IPS-20b (cell line): Measurements from ENCODE around the gene RNF5.
"Not testable (repeated sequence)": the region's sequence is repeated elsewhere in the genome, so short reads cannot be mapped to it uniquely, and the experiment has no call there.

Source experiments
- H3K27ac ChIP-seq: one replicate; pipeline ENCODE4 v1.5.1; 2013; ENCODE audit warnings: low read length
- H3K27me3 ChIP-seq: 2 replicates; pipeline ENCODE4 v1.6.1; 2013; ENCODE audit warnings: mild to moderate bottlenecking, low read length, inconsistent platforms; ENCODE audit not compliant: insufficient read depth
- H3K36me3 ChIP-seq: 2 replicates; pipeline ENCODE4 v1.6.1; 2013; ENCODE audit warnings: low read depth, mild to moderate bottlenecking, inconsistent platforms, low read length, moderate library complexity; ENCODE audit not compliant: insufficient read depth
- H3K4me1 ChIP-seq: 2 replicates; pipeline ENCODE4 v1.6.1; 2013; ENCODE audit warnings: mild to moderate bottlenecking, control low read depth, inconsistent platforms, low read length, moderate library complexity; ENCODE audit not compliant: insufficient read depth
- H3K4me3 ChIP-seq: 2 replicates; pipeline ENCODE4 v1.5.1; 2013; ENCODE audit warnings: mild to moderate bottlenecking, low read length, inconsistent platforms
- H3K9ac ChIP-seq: 2 replicates; pipeline ENCODE4 v1.6.1; 2013; ENCODE audit warnings: low read depth, mild to moderate bottlenecking, inconsistent platforms, low read length, moderate library complexity
- H3K9me3 ChIP-seq: 2 replicates; pipeline ENCODE4 v1.6.1; 2013; ENCODE audit warnings: mild to moderate bottlenecking, low read depth, low read length, inconsistent platforms; ENCODE audit not compliant: insufficient read depth

Gene RNF5

DNA sequence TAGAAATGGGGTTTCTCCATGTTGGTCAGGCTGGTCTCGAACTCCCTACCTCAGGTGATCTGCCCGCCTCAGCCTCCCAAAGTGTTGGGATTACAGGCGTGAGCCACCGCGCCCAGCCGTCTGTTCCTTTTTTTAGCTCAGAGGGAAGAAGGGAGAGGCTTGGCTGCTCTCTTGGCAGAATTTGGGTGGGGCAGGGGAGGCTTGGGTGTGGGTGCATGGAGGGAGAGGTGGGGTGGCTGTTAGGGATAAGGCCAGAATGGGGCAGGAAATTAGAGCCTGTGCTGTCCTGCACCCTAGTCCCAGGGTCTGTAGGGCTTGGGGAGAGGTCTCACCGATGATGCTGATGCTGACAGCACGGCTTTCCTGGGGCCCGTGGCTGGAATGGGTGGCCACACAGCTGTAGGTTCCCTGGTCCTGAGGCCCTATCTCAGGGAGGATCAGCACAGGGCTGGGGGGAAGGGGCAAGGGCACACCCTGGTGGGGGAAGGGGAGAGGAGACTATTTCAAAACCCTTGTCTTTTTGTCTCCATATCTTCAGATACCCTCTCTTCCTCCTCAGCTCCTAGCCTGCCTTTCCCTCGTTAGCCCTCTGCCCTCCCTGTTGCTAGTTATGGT lies 3.8 kb downstream of the RNF5 start:
- peaks cover 49% of the 10 kb centered on the region for H3K36me3 ChIP-seq
- no peaks in the 10 kb centered on the region for H3K27me3 ChIP-seq
- H3K27ac ChIP-seq: no peak overlapping the region
- H3K4me1 ChIP-seq: no peaks in the 10 kb centered on the region
- H3K4me3 ChIP-seq: no peak overlapping the region
- H3K9me3 ChIP-seq: no peaks in the 10 kb centered on the region
- no peak overlapping the region for H3K9ac ChIP-seq

DNA sequence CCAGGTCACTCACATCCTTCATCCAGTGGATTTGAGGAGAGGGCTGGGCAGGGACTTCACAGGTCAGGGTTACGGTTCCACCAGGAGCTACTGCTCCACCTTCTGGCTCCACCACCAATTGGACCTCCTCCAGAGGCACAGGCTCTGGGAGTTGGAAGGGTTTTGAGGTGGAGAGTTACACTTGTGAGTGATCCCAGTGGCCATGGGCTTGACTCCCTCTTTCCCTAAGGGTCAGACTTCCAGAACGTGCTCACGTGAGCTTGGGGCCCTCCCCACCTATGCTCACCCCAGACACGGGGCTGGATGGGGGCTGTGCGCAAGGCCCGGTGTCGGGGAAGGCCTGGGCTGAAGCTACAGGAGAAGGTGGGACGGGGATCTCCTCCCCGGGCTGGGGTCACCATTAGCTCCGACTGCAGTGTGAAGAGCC lies 4.4 kb downstream of the RNF5 start:
- H3K4me3 ChIP-seq: no peak overlapping the region
- no peaks in the 10 kb centered on the region for H3K4me1 ChIP-seq
- H3K9me3 ChIP-seq: no peaks in the 10 kb centered on the region
- H3K36me3 ChIP-seq: peaks cover 54% of the 10 kb centered on the region
- H3K27me3 ChIP-seq: no peaks in the 10 kb centered on the region
- H3K27ac ChIP-seq: no peak overlapping the region
- H3K9ac ChIP-seq: no peak overlapping the region

GRCh38 chr6:32183030-32183429 lies 4.8 kb downstream of the RNF5 start:
- H3K27ac ChIP-seq: no peak overlapping the region
- H3K36me3 ChIP-seq: peaks cover 59% of the 10 kb centered on the region
- no peak overlapping the region for H3K4me3 ChIP-seq
- H3K27me3 ChIP-seq: no peaks in the 10 kb centered on the region
- no peaks in the 10 kb centered on the region for H3K4me1 ChIP-seq
- no peak overlapping the region for H3K9ac ChIP-seq
- H3K9me3 ChIP-seq: no peaks in the 10 kb centered on the region

DNA sequence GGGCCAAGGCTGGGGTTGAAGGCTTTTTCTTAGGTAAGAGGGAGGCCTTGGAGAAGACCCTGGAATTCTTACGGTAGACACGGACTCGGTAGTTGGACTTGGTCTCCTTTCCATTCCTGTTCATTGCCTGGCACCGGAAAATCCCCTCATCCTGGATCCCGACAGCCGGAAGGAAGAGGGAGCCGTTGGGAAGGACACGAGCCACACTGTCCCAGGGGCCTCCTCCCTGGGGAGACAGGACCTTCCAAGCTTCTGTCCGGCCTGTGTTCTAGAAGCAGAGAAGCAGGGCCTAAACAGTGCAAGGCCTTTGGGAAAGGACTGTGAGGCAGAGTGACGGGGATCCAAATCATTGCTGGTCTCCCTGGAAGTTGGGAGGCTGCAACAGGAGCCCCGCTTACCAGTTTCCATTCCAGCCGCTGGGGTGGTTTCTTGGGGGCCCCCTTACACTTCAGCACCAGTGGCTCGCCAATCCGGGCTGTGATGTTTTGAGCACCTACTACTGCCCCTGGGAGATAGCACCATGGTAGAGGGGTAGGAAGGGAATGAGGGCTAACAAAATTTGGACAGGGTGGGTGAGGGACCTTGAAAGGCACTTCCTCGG lies 5.4 kb downstream of the RNF5 start:
- Histone ChIP-seq H3K4me3 (no peak overlapping the region), H3K4me1 (peaks cover under 1% of the 10 kb centered on the region; the same call in 1 of the 2 replicates), H3K9ac (no peak overlapping the region), H3K27ac (no peak overlapping the region), H3K9me3 (no peaks in the 10 kb centered on the region), H3K36me3 (peaks cover 59% of the 10 kb centered on the region), H3K27me3 (no peaks in the 10 kb centered on the region)

GRCh38 chr6:32184084-32184640 lies 6.0 kb downstream of the RNF5 start, which contains the start of gene AGER:
TSS of gene AGER (minus strand) at chr6:32184253. CDS start at chr6:32184222, 31 bp downstream.
- H3K4me1 ChIP-seq: peaks cover 4% of the 10 kb centered on the region; the same call in 1 of the 2 replicates
- H3K27me3 ChIP-seq: no peaks in the 10 kb centered on the region
- H3K27ac ChIP-seq: no peak within 1 kb of the TSS
- no peak within 1 kb of the TSS for H3K4me3 ChIP-seq
- H3K36me3 ChIP-seq: peaks cover 59% of the 10 kb centered on the region
- no peak within 1 kb of the TSS for H3K9ac ChIP-seq
- H3K9me3 ChIP-seq: no peaks in the 10 kb centered on the region

GRCh38 chr6:32185681-32186131 lies 7.5 kb downstream of the RNF5 start:
- H3K4me3 ChIP-seq, H3K9ac ChIP-seq, H3K27ac ChIP-seq, H3K9me3 ChIP-seq, H3K4me1 ChIP-seq, H3K27me3 ChIP-seq: not testable (repeated sequence)
- peaks cover 47% of the 10 kb centered on the region for H3K36me3 ChIP-seq

DNA sequence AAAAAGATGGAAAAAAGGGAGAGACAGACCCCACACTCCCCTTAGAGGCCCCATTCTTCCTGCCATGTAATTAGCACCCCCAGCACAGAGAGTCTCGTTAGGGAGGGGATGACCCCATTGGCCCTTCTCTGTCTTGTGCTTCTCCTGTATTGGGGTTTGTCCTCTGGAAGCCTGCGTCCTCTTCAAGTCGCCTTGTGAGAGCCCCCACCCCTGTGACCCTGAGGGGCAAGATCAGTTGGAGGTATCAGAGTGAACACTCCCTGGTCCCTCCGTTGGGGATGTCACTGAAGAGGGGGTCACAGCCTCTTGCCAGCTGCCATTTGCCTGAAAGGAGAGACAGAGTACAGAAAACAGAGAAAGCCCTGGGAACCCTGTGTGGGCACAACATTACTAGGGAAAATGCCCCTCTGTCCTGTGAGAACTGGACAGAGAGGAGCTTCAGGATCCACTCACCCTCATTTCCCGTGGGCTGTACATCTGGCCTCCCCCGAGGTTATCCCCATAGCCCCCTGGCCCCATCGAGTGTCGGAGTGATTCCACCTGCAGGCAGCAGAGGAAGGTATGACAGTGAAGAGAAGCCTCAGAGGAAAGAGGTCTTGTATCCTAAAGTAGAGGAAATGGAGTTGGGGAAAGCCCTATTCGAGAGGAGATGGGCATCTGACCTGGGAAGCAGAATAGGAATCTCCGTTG lies 8.1 kb downstream of the RNF5 start:
- not testable (repeated sequence) for H3K27ac ChIP-seq, H3K9ac ChIP-seq, H3K27me3 ChIP-seq, H3K9me3 ChIP-seq, H3K4me3 ChIP-seq
- Histone ChIP-seq H3K4me1 (peaks cover 10% of the 10 kb centered on the region; the same call in 1 of the 2 replicates), H3K36me3 (peaks cover 41% of the 10 kb centered on the region)

DNA sequence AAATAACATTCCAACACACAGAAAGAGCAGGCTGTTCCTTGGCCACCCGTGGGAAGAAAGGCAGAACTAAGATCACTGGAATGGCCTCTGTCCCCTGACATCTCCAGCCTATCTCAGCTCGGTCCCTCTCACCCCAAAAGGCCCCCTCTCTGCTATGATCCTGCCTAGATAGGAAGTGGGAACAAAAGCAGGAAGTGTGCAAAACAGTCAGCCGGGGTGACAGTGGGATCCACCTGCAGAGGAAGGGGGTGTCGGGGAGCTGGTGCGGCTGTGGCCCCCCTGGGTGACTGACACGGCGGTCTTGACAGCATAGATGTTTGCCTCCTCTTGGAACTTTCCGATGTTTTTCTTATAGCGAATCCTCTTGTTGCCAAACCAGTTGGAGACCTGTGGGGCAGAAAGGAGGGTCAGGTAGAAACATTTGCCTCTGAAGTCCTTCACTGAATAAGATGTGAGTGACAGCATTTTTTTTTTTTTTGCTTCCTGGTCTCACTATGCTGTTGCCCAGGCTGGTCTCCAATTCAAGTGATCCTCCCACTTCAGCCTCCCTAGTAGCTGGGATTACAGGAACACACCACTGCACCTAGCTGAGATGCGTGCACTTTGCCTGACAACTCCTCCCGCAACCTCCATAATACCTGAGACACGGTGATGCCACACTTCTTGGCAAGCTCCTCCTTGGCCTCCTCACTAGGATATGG lies 9.0 kb downstream of the RNF5 start:
- H3K4me3 ChIP-seq: no peak overlapping the region
- peaks cover 11% of the 10 kb centered on the region; the same call in 1 of the 2 replicates for H3K4me1 ChIP-seq
- no peaks in the 10 kb centered on the region for H3K9me3 ChIP-seq
- H3K9ac ChIP-seq: no peak overlapping the region
- peaks cover 38% of the 10 kb centered on the region for H3K36me3 ChIP-seq
- no peaks in the 10 kb centered on the region for H3K27me3 ChIP-seq
- H3K27ac ChIP-seq: no peak overlapping the region

- not testable (repeated sequence) for H3K9ac ChIP-seq, H3K27ac ChIP-seq, H3K4me3 ChIP-seq, H3K9me3 ChIP-seq, H3K27me3 ChIP-seq
- Histone ChIP-seq H3K4me1 (peaks cover 15% of the 10 kb centered on the region; the same call in 1 of the 2 replicates), H3K36me3 (peaks cover 32% of the 10 kb centered on the region)
Measured at GRCh38 chr6:32187725-32188380, 9.6 kb downstream of the RNF5 start.

- peaks cover 16% of the 10 kb centered on the region; the same call in 1 of the 2 replicates for H3K4me1 ChIP-seq
- peak overlapping the region; percentile 79 for H3K4me3 ChIP-seq
- no peaks in the 10 kb centered on the region for H3K9me3 ChIP-seq
- no peaks in the 10 kb centered on the region for H3K27me3 ChIP-seq
- H3K36me3 ChIP-seq: peaks cover 25% of the 10 kb centered on the region
- H3K27ac ChIP-seq: no peak overlapping the region
- peak overlapping the region; percentile 87 for H3K9ac ChIP-seq
Measured at GRCh38 chr6:32188381-32189068, 10.3 kb downstream of the RNF5 start.
